Measurements from ENCODE around the gene ENTHD1.

ENTHD1 gene

DNA sequence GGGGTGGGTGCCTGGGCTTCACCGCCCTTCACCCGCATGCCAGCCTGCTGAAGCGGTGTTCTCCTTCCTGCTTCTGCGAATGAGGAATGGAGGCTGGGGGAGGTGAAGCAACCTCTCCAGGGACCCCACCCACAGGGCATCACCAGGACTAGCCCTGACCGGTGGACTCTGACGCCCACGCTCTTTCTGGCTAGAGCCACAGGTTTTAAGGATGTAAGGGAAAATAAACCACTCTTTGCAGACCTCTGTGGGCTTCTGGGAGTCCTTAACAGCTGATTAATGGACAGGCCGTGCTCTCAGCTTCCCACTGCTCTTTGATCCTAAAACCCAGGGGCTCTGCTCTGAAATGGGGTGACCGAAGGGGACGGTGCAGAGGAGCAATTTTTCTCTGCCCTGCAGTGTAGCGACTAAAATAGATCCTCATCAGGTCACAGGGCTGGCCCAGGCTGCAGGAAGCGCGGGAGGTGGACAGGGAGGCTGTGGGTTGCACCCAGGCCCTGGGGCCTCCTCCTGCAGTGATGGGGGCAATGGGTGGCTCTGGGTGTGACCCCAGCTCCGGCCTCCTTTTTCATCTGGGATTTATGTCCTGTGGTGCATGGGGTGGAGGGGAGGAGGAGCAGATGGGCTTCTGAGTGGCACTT, 195.7 kb downstream of the ENTHD1 start:
- no peaks in the 10 kb centered on the region for H4K20me1 ChIP-seq (ENCODE audit: insufficient read depth, low read length)
- no peaks in the 10 kb centered on the region for H3K36me3 ChIP-seq (ENCODE audit: insufficient read depth, low read length)
- H2AFZ ChIP-seq (ENCODE audit: low read length) = no peak overlapping the region
- no peaks in the 10 kb centered on the region for H3K79me2 ChIP-seq (ENCODE audit: insufficient read depth, low read length)
- H3K9ac ChIP-seq (ENCODE audit: low read length) = no peak overlapping the region
- no peaks in the 10 kb centered on the region for H3K9me3 ChIP-seq (ENCODE audit: low read length)
- TF ChIP-seq EZH2 (IDR thresholded peaks at IDR 0.05; ENCODE audit: borderline replicate concordance, low read length) = no peak
- TF ChIP-seq, protein P1, sequence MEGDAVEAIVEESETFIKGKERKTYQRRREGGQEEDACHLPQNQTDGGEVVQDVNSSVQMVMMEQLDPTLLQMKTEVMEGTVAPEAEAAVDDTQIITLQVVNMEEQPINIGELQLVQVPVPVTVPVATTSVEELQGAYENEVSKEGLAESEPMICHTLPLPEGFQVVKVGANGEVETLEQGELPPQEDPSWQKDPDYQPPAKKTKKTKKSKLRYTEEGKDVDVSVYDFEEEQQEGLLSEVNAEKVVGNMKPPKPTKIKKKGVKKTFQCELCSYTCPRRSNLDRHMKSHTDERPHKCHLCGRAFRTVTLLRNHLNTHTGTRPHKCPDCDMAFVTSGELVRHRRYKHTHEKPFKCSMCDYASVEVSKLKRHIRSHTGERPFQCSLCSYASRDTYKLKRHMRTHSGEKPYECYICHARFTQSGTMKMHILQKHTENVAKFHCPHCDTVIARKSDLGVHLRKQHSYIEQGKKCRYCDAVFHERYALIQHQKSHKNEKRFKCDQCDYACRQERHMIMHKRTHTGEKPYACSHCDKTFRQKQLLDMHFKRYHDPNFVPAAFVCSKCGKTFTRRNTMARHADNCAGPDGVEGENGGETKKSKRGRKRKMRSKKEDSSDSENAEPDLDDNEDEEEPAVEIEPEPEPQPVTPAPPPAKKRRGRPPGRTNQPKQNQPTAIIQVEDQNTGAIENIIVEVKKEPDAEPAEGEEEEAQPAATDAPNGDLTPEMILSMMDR (IDR thresholded peaks at IDR 0.05; ENCODE audit: low read length) = no peak
- H3F3A ChIP-seq (ENCODE audit: insufficient read depth, low read length) = no peaks in the 10 kb centered on the region
- no peak overlapping the region for H3K27ac ChIP-seq (ENCODE audit: low read depth, low read length, poor library complexity, severe bottlenecking)
- H3K9me2 ChIP-seq (ENCODE audit: low read depth, low read length) = no peaks in the 10 kb centered on the region
- H3K4me2 ChIP-seq (ENCODE audit: low read length) = no peak overlapping the region
- H3K4me1 ChIP-seq (ENCODE audit: insufficient read depth, low read length, severe bottlenecking) = no peaks in the 10 kb centered on the region
- H3K4me3 ChIP-seq (ENCODE audit: low read depth, low read length, poor library complexity, severe bottlenecking) = no peak overlapping the region
- H3K27me3 ChIP-seq (ENCODE audit: insufficient read depth, low read length) = no peaks in the 10 kb centered on the region

DNA sequence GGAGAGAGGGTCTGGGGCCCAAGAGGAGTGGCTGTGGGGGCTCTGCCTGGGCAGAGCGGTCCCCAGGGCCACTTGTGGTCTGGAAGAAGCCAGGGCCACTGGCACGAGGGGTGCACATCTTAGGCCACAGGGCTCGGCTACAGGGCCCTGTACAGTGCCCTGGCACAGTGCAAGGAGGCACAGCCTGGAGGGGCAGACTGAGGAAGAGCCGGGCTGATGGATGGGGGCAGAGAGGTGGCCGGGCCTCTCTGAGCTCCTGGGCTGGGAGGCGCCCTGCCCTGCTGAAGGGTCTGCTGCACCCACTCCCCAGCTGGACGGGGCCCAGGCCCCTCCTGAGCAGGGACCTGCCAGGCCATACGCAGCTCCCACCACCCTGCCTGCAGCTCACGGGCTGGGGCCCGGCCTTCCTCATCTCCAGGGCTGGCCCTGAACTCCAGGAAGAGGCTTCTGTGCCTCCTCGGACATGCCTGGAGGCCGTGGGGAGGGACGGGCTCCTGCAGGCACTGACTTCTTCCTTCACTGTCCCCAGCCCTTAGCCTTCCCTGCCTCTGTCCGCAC, 199.5 kb downstream of the ENTHD1 start:
- H3K79me2 ChIP-seq (ENCODE audit: insufficient read depth, low read length) = no peaks in the 10 kb centered on the region
- no peaks in the 10 kb centered on the region for H3K4me1 ChIP-seq (ENCODE audit: insufficient read depth, low read length, severe bottlenecking)
- no peaks in the 10 kb centered on the region for H3F3A ChIP-seq (ENCODE audit: insufficient read depth, low read length)
- no peaks in the 10 kb centered on the region for H4K20me1 ChIP-seq (ENCODE audit: insufficient read depth, low read length)
- no peak for TF ChIP-seq EZH2 (IDR thresholded peaks at IDR 0.05; ENCODE audit: borderline replicate concordance, low read length)
- TF ChIP-seq, protein P1 (IDR thresholded peaks at IDR 0.05; ENCODE audit: low read length) = no peak
- no peaks in the 10 kb centered on the region; the same call in 1 of the 2 replicates for H3K27me3 ChIP-seq (ENCODE audit: insufficient read depth, low read length)
- no peak overlapping the region for H2AFZ ChIP-seq (ENCODE audit: low read length)
- no peaks in the 10 kb centered on the region for H3K36me3 ChIP-seq (ENCODE audit: insufficient read depth, low read length)
- H3K4me2 ChIP-seq (ENCODE audit: low read length) = no peak overlapping the region
- H3K9me2 ChIP-seq (ENCODE audit: low read depth, low read length) = no peaks in the 10 kb centered on the region
- H3K27ac ChIP-seq (ENCODE audit: low read depth, low read length, poor library complexity, severe bottlenecking) = no peak overlapping the region
- H3K4me3 ChIP-seq (ENCODE audit: low read depth, low read length, poor library complexity, severe bottlenecking) = no peak overlapping the region
- no peak overlapping the region for H3K9ac ChIP-seq (ENCODE audit: low read length)
- no peaks in the 10 kb centered on the region for H3K9me3 ChIP-seq (ENCODE audit: low read length)
